NCI-H446 (cell line): ENCODE results near the gene DMD.

Source experiments
- DNase-seq, 2 experiments: peaks; one replicate each; lab custom pipeline; 2025; lab: John Stamatoyannopoulos, UW

The DMD gene

DNA sequence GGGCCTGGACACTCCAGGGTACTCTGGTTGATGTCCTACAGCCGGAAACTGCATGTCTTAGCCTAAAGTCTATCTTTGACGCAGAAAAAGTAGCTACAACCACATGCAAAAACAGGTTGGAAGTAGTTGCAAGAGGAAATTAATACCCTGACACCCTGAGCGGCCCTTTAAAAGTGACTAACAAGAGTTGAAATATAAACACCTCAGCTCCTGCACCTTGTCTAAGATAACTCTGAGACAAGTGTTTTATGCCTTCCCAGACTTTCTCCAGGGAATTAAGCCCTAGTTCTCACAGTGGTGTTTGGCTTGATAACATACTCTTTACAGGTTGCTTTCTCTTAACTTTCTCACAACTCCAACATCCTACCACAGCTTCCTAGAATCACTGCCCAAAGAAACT, 943.1 kb downstream of the DMD start:
- DNase-seq: no peak

DNA sequence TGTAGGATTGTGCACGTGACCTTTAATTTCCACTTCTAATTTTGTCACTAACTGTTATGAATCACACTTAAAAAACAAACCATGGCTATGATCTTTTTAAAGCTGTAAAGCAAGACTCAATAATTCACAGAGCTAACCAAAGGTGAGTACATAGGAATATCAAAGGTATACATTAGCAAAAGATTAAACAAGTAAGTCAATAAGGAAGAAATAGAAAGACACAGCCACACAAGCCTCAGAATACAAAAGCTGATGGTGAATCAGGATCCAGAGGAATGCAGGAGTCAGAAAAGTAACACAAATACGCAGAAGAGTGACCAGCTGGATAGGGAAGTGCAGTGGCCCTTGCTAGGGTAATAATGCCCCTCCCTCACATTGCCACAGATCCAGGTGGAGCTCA, 943.6 kb downstream of the DMD start:
- no peak for DNase-seq

DNA sequence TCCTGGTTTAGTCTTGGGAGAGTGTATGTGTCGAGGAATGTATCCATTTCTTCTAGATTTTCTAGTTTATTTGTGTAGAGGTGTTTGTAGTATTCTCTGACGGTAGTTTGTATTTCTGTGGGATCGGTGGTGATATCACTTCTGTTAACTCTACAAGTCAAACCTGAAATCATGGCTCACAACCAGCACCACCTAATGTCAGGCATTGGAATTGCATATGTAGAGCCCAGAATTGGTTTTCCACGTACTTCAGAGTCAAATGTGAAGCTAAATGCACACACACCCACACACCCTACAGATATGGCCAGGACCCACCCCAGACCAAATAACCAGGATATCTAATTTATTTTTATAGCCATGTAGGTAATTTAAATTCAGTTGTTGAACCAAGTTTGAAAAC, 964.7 kb downstream of the DMD start:
- DNase-seq: peak in 1 of 2 experiments; percentile 1

DNA sequence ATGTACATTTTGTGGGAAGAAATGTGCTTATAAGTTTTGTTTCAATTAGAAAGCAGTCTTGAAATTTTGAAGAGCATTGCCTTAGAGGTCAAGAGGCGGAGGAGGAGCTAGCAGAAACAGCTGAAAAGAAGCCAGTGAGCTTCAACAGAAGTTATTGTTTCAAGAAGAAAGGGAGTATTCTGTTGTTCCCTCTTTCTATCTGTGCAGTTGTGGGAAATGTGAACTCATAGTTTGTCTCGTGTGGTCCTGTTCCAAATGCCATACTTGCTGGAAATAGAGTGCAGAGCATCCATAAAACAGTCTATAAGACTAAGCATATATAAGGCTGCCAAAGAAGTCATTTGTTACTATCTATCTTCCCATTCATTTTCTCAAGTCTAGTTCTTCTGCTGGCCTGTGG, 1015.7 kb downstream of the DMD start:
- no peak for DNase-seq

DNA sequence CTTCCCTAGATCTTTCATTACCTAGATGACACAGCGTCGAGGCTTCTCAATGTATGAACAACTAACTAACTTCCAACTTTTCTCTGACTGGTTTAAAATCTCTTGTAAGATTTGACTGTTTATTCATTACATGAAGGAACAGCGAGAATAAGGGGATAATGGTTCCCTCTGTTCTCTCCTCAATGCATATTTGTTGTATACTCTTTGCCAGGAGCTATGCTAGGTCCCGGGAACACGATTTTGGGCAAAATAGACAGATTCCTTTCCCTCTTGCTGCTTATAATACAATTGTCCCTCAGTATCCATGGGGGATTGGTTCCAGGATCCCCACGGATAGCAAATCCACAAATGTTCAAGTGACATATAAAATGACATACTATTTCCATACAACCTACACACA, 1020.0 kb downstream of the DMD start:
- DNase-seq: no peak

DNA sequence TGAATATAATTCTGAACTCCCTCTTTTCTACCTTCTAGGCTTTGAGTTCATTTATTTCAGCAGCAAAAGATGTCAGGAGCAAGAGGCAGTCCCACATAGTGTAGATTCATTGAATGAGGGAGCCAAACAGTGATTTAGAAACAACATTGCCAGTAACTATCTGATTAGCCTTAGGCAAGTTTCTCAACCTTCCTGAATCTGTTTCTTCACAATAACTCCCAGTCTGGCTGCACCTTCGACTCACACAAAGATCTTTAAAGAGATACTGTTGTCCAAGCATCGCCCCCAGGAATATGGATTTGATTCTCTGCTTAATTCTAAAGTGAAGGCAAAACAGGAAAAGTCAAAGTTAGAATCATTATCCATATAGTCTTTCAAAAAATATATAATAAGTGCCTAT, 1026.2 kb downstream of the DMD start:
- DNase-seq: no peak

DNA sequence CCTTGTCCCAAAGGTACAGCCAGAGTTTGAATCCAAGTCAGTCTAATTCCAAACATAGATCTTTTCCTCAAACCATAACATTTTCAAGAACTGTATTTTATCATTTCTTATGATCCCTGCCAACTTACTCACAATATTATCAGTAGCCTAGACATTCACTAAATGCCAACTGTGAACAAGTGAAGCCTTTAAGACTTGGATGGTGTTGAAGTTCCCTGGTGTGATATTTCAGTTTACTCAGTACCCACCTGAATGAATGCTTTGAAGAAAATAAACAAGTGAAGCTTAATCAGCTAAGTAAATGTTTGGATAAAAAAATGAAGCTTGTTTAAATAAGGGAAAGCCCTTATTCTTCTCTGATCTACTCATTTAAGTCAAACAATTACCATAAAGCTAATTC, 1028.3 kb downstream of the DMD start:
- DNase-seq: no peak

DNA sequence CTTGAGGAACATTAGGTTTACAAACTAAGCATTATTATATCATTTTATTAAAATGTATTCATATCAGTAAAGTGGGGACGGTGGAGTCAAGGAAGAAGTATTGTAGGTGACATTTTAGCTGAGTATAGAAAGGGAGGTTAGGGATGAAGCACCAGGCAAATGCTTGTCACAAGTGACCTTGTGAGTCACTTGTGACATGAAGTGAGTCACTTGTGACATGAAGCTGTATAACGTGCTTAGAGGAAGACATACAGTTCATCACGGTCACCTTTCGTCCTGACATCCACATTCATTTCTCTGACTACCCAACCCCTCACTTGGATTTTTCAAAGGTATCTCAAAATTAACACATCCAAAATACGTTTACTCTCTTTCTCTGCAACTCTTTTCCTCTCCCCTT, 1034.8 kb downstream of the DMD start:
- DNase-seq: no peak

DNA sequence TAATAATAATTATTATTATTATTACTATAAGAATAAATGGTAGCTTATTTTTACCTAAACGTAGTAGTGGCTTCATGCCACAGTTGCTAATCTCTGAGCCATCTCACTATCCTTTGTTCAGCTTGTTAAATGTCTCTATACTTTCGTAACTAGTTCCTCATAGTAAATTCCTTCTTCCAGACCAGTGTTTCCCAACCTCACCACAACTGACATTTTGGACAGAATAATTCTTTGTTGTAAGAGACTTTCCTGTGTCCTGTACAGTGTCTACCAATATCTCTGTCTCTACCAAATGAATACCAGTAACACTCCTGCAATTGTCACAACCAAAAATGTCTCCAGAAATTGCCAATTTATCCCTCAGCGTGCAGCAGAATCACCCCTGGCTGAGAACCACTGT, 1040.9 kb downstream of the DMD start:
- no peak for DNase-seq

DNA sequence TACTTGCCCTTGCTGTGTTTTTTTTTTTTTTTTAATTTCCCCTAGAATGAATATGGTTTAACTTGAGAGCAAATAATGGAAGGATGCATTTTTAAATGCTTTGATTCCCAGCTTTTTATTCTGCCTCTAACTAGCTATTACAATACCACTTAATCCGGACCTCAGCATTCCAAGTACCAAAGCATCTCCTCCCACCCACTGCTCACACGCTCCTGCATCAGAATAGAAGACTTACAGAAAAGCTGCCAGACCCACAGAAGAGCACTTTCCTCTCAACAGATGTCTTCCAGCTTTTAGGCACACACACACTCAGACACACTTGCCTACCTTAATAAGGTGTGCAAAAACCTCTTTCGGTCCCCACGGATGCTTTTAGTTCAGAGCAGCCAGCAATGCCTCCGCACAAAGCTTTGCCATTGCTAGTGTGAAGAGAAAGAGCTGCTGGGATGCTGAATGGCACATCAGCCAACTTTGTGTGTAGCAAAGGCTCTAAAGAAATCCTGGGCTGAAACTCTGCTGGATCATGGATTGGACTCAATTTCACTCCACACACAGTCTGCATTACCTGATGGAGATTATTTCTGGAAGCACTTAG, 1056.2 kb downstream of the DMD start:
- DNase-seq: no peak

DNA sequence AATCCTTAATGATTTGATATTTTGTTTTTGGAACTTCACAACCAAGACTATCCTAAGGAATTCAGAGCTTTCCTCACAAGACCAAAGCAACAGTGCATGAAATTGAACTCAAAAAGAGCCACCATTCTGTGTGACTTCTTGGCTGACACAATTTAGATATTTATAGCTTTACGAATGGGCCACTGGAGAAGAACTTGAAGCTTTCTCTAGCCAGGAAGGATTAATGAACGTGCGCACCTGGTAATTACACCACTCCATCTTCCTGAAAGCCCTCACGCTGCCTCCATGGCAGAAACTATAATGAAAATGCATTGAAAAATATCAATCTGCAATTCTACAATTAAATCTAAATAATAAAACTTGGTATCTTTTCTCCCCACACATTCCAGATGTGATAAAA, 1057.8 kb downstream of the DMD start:
- no peak for DNase-seq

DNA sequence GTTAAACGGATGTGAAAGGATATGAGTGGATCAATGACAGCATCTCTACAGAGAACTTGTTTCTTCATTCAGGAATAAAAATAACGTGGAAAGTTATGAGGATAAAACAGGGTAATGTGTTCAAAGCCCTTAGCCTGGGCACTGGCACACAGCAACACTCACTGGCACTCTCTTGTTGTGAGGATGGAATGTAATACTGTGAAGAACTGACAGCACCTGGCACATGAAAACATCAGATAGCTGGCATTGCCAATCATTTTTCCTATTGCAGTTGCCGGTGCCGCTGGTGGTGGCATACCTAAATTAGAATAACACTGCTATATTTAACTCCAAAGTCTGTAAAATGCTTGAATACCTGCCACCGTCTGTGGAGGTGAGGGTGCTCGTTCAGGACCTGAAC, 1061.2 kb downstream of the DMD start:
- DNase-seq: no peak

GRCh38 chrX:32141841-32142240, 1069.5 kb downstream of the DMD start:
- DNase-seq: no peak

DNA sequence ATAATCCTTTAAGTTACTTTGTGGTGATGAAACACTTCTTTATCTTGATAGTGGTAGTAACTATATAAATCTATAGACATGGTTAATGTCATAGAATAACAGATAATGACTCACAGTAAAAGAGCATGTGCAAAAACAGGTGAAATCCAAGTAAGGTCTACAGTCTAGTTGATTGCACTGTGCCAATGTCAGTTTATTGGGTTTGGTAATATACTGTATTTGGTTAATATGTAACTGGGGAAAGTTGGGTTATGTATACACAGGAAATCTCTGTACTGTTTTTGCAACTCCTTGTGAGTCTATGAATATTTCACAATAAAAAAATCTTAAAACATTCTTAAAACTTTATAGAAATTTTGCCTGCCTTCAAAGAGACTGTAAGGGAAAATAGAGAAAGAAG, 1071.9 kb downstream of the DMD start:
- no peak for DNase-seq

DNA sequence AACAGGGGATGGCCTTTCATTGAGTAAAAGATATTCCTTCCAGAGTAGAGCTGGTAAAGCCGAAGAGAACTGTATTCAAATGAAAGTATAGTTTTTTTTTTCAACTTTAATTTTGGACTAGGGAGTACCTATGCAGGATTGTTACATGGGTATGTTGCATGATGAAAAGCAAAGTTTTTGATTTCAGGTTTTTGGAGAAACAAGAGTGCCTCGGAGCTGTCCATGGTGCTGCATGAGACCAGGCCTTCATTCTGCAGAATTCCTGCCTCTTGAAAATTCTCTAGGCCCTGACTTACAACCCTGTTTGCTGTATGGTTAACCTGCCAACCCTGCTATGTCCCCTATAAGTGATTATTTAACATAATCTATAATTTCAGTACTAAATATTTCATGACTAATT, 1073.8 kb downstream of the DMD start:
- no peak for DNase-seq

DNA sequence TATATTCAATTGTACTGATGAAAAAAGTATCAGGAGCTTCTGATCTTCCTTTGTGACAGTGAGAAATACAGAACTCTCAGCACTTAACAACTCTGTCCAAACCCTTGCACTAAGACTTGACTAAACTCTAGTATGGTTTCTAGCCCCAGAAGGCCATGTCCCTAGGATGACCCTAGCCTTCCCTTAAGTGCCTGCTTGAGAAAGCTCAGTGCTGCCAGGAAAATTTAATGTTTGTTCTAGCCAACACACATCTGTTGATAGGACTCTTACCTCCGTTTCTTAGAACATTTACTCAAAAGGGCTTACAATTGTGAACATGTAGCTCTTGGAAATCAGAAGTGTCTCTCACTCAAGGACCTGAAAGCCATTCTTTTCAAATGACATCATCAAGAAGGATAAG, 1084.4 kb downstream of the DMD start:
- DNase-seq: no peak

- no peak for DNase-seq
These were observed 1092.5 kb downstream of the DMD start for GRCh38 chrX:32118832-32119231.

- no peak for DNase-seq
These were observed 1095.3 kb downstream of the DMD start for GRCh38 chrX:32116047-32116446.

- DNase-seq: no peak
These were observed 1123.7 kb downstream of the DMD start for GRCh38 chrX:32087663-32088062.

- DNase-seq: no peak
These were observed 1126.6 kb downstream of the DMD start for GRCh38 chrX:32084757-32085156.

GRCh38 chrX:32048285-32048684, 1163.1 kb downstream of the DMD start:
- DNase-seq: no peak

DNA sequence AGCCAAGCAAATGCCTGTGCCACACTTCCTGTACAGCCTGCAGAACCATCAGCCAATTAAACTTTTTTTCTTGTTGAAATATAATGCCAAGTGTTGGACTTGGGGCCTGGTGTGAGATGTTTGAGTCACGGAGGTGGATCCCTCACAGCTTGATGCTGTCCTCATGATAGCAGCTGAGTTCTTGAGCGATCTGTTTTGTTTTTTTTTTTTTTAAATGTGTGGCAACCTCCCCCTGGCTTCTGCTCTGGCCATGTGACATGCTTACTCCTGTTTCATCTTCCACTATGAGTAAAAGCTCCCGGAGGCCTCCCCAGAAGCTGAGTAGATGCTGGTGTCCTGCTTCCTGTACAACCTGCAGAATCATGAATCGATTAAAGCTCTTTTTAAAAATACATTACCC, 1166.2 kb downstream of the DMD start:
- DNase-seq: no peak

DNA sequence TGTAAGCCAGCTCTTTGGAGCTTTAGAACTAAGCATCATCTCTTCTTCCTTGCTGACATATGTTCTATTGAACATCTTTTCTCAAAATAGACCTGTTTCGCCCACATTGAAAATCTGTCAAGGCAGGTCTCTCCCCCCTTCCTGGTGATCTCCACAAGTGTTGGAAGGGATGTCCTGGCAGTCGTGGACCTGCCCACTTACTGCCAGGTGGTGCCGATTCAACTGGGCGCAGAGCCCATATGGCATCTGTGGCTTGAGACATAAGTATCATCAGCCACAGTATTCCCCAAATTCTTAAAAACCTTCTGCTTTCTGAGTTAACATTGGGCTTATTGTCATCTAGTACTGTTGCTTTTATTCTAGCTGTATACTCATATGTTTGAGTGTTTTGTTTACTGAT, 1170.2 kb downstream of the DMD start:
- DNase-seq: no peak

DNA sequence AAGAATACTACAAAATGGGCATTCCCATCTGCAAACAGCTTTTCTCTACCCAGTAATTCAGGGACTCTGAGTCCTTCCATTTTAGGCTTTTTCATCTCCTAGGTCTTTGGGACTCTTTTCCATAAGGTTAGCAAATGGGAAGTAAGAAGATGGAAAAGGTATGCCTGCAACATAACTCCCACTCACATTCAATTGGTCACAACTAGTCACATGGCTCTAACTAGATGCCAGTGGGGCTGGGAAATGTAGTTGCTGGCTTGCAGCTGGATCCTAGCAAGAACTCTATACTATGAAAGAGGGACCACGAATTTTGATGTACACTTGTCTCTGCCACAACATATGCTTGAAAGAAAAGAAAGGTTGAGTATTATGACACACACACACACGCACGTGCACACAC, 1184.6 kb downstream of the DMD start:
- DNase-seq: no peak

DNA sequence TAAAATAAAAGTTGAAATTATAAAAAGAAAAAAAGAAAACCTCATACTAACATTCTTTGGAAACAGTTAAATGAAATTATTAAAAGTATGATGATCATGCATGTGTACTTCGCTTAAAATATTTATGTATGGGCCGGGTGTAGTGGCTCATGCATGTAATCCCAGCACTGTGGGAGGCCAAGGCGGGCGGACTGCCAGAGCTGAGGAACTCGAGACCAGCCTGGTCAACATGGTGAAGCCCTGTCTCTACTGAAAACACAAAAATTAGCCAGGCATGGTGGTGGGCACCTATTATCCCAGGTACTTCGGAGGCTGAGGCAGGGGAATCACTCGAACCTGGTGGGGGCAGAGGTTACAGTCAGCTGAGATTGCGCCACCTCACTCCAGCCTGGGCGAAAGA, 1187.3 kb downstream of the DMD start:
- no peak for DNase-seq
